ENCODE data around the gene TRAPPC3.

DNA sequence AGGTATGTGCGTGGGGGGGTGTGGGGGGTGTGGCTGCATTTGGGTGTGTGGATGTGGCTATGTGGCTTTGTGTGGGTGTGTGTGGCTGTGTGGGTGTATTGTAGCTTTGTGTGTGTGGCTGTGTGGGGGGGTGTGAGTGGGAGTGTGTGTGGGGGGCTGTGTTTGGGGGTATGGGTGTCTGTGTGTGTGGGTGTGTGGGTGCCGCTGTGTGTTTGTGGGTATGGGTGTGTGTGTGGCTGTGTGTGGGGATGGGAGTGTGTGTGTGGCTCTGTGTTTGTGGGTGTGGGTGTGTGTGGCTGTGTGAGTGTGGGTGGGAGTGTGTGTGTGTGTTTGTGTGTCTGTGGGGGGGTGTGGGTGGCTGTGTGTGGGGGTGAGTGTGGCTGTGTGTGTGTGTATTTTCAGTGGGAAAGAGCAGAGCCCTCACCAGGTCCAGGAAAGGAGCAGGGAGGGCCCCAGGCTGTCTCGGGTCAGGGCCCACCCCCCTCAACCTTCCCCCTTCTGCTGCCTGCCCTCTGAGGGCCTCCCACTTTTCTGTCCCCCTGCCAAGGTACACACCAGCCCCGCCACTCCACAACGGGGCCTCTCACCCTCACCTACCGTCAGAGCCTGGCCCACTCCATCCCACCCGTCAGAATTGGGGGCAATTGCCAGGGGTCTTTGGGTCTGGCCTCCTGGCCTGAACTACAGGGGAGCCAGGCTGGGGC is 22.3 kb downstream of the TRAPPC3 start:
- no peak for TF ChIP-seq POLR2A (IDR thresholded peaks at IDR 0.05)
- TF ChIP-seq, protein P1, sequence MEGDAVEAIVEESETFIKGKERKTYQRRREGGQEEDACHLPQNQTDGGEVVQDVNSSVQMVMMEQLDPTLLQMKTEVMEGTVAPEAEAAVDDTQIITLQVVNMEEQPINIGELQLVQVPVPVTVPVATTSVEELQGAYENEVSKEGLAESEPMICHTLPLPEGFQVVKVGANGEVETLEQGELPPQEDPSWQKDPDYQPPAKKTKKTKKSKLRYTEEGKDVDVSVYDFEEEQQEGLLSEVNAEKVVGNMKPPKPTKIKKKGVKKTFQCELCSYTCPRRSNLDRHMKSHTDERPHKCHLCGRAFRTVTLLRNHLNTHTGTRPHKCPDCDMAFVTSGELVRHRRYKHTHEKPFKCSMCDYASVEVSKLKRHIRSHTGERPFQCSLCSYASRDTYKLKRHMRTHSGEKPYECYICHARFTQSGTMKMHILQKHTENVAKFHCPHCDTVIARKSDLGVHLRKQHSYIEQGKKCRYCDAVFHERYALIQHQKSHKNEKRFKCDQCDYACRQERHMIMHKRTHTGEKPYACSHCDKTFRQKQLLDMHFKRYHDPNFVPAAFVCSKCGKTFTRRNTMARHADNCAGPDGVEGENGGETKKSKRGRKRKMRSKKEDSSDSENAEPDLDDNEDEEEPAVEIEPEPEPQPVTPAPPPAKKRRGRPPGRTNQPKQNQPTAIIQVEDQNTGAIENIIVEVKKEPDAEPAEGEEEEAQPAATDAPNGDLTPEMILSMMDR (IDR thresholded peaks at IDR 0.05), result no peak

All from vagina (tissue), 2 donors.